H1 (cell line): Measurements from ENCODE around the gene MYO16. TPM values are rescaled to one million over a fixed set of nuclear protein-coding genes. Genes with fewer than 3 reads are reported as not detected.

Experiments used
- CTCF ChIA-PET: fragments of 300-600 bp; sonication (Branson Sonifier 250); formaldehyde crosslinking; loops from one replicate; lab custom pipeline; 2021; ENCODE audit not compliant: partially characterized antibody; lab: Charles Lee
- POLR2A ChIA-PET: fragments of 300-600 bp; sonication (Branson Sonifier 250); formaldehyde crosslinking; loops from one replicate; lab custom pipeline; 2021; ENCODE audit warnings: inconsistent platforms; ENCODE audit not compliant: partially characterized antibody; lab: Charles Lee
- DNase-seq, 2 experiments: peaks; one replicate each; pipeline versions ENCODE4 v3.0.0 to v3.0.0-alpha.2; 2010 to 2022; ENCODE audit warnings: low spot score in 2 of 2, low read depth in 1 of 2, mixed read lengths in 1 of 2
- FAIRE-seq: peaks from 2 replicates; lab custom pipeline; 2011; peaks lifted over from hg19 to GRCh38; lab: Jason Lieb, UNC
- H2AFZ ChIP-seq: 2 replicates; pipeline ENCODE4 v1.8.1; 2012; ENCODE audit warnings: low read length, inconsistent platforms
- H2AK5ac ChIP-seq: 2 replicates; pipeline ENCODE4 v1.6.1; 2013; ENCODE audit warnings: low read depth, low read length
- H2BK120ac ChIP-seq: replicated peaks from 2 replicates; pipeline ENCODE3; 2013; ENCODE audit warnings: low read depth, low read length, inconsistent platforms
- H2BK12ac ChIP-seq: 2 replicates; pipeline ENCODE4 v1.6.1; 2013; ENCODE audit warnings: low read depth, low read length
- H2BK15ac ChIP-seq: 2 replicates; pipeline ENCODE4 v1.6.1; 2013; ENCODE audit warnings: low read length
- H2BK20ac ChIP-seq: 2 replicates; pipeline ENCODE4 v1.6.1; 2013; ENCODE audit warnings: low read length
- H2BK5ac ChIP-seq: 2 replicates; pipeline ENCODE4 v1.6.1; 2013; ENCODE audit warnings: low read depth, low read length
- H3K14ac ChIP-seq: 2 replicates; pipeline ENCODE4 v1.6.1; 2013; ENCODE audit warnings: inconsistent platforms; ENCODE audit not compliant: insufficient read length
- H3K18ac ChIP-seq: 2 replicates; pipeline ENCODE4 v1.6.1; 2013; ENCODE audit warnings: low read length; ENCODE audit errors: extremely low read depth
- H3K23ac ChIP-seq: 2 replicates; pipeline ENCODE4 v1.6.1; 2013; ENCODE audit warnings: inconsistent platforms; ENCODE audit not compliant: insufficient read length
- H3K23me2 ChIP-seq: 2 replicates; pipeline ENCODE4 v1.6.1; 2013; ENCODE audit warnings: low read depth, low read length
- H3K27ac ChIP-seq: 2 replicates; pipeline ENCODE4 v1.6.1; 2011; ENCODE audit warnings: low read depth, low read length, inconsistent platforms
- H3K27me3 ChIP-seq, 4 experiments: replicated peaks in 1 of 4; 1 replicate in 1 of 4; 2 replicates in 3 of 4; pipeline versions ENCODE4 v1.6.1 to v1.8.1; 2011 to 2013; ENCODE audit warnings: low read length in 3 of 4, mild to moderate bottlenecking in 3 of 4, inconsistent platforms in 2 of 4, mixed read lengths in 2 of 4, moderate library complexity in 1 of 4; ENCODE audit not compliant: control insufficient read depth in 3 of 4, insufficient read depth in 3 of 4; ENCODE audit errors: extremely low read depth in 1 of 4
- H3K36me3 ChIP-seq, 4 experiments: 2 replicates each; pipeline versions ENCODE4 v1.6.1 to v1.8.1; 2011 to 2013; ENCODE audit warnings: mild to moderate bottlenecking in 4 of 4, low read length in 3 of 4, moderate library complexity in 2 of 4, control low read depth in 1 of 4, inconsistent platforms in 1 of 4; ENCODE audit not compliant: insufficient read depth in 4 of 4, control insufficient read depth in 2 of 4
- H3K4ac ChIP-seq: replicated peaks from 2 replicates; pipeline ENCODE3; 2013; ENCODE audit warnings: low read length, low read depth, mixed read lengths, inconsistent platforms; ENCODE audit not compliant: insufficient read length
- H3K4me1 ChIP-seq, 4 experiments: replicated peaks in 1 of 4; 1 replicate in 1 of 4; 2 replicates in 3 of 4; pipeline versions ENCODE4 v1.6.1 to v1.8.1; 2011 to 2013; ENCODE audit warnings: low read length in 3 of 4, inconsistent platforms in 2 of 4, mixed read lengths in 1 of 4; ENCODE audit not compliant: insufficient read depth in 4 of 4, control insufficient read depth in 3 of 4
- H3K4me2 ChIP-seq, 2 experiments: 2 replicates each; pipeline versions ENCODE4 v1.6.1 to v1.8.1; 2011 to 2013; ENCODE audit warnings: low read depth in 2 of 2, low read length in 2 of 2, control low read depth in 1 of 2, inconsistent platforms in 1 of 2, mild to moderate bottlenecking in 1 of 2; ENCODE audit not compliant: insufficient read depth in 1 of 2
- H3K4me3 ChIP-seq, 4 experiments: fragments of 200-600, 300-600 bp in 1 of 4; sonication (generic), shearing (Covaris generic), sonication (Bioruptor Twin) in 1 of 4; 2 replicates each; pipeline versions ENCODE4 v1.5.1 to v1.8.1; 2011 to 2016; ENCODE audit warnings: low read length in 4 of 4, low read depth in 3 of 4, control low read depth in 2 of 4, inconsistent platforms in 2 of 4, mild to moderate bottlenecking in 2 of 4, mixed read lengths in 1 of 4, moderate library complexity in 1 of 4; ENCODE audit not compliant: insufficient read depth in 2 of 4; ENCODE audit errors: extremely low read depth in 1 of 4
- H3K56ac ChIP-seq: replicated peaks from 2 replicates; pipeline ENCODE3; 2013; ENCODE audit warnings: low read depth, mild to moderate bottlenecking, mixed read lengths, low read length, inconsistent platforms; ENCODE audit not compliant: insufficient read length
- H3K79me1 ChIP-seq: 2 replicates; pipeline ENCODE4 v1.6.1; 2013; ENCODE audit warnings: low read depth, low read length, control low read depth
- H3K79me2 ChIP-seq, 2 experiments: 2 replicates each; pipeline versions ENCODE4 v1.6.1 to v1.8.1; 2012 to 2013; ENCODE audit warnings: low read length in 2 of 2, mild to moderate bottlenecking in 2 of 2, inconsistent platforms in 1 of 2; ENCODE audit not compliant: insufficient read depth in 2 of 2, control insufficient read depth in 1 of 2
- H3K9ac ChIP-seq, 4 experiments: replicated peaks in 1 of 4; 1 replicate in 1 of 4; 2 replicates in 3 of 4; pipeline versions ENCODE4 v1.6.1 to v1.8.1; 2011 to 2013; ENCODE audit warnings: low read depth in 3 of 4, low read length in 3 of 4, control low read depth in 2 of 4, mild to moderate bottlenecking in 2 of 4, moderate library complexity in 2 of 4, inconsistent platforms in 1 of 4; ENCODE audit errors: extremely low read depth in 1 of 4
- H3K9me3 ChIP-seq, 2 experiments: 2 replicates each; pipeline versions ENCODE4 v1.6.1 to v1.8.1; 2012 to 2013; ENCODE audit warnings: mild to moderate bottlenecking in 2 of 2, moderate library complexity in 2 of 2, control low read depth in 1 of 2, inconsistent platforms in 1 of 2, low read depth in 1 of 2, low read length in 1 of 2, mixed read lengths in 1 of 2; ENCODE audit not compliant: insufficient read depth in 2 of 2
- H4K20me1 ChIP-seq, 2 experiments: replicated peaks in 1 of 2; 2 replicates each; pipeline versions ENCODE3 to v1.8.1; 2011 to 2013; ENCODE audit warnings: inconsistent platforms in 2 of 2, low read length in 2 of 2, mild to moderate bottlenecking in 1 of 2; ENCODE audit not compliant: insufficient read depth in 2 of 2, control insufficient read depth in 1 of 2
- H4K5ac ChIP-seq: 2 replicates; pipeline ENCODE4 v1.6.1; 2013; ENCODE audit warnings: low read length, low read depth, mixed read lengths, inconsistent platforms; ENCODE audit not compliant: insufficient read length
- H4K8ac ChIP-seq: 2 replicates; pipeline ENCODE4 v1.8.0; 2013; ENCODE audit warnings: mild to moderate bottlenecking, moderate library complexity, low read length, inconsistent platforms; ENCODE audit not compliant: insufficient read depth; ENCODE audit errors: extremely low read depth
- H4K91ac ChIP-seq: replicated peaks from 2 replicates; pipeline ENCODE3; 2013; ENCODE audit warnings: low read length, mixed read lengths, inconsistent platforms; ENCODE audit not compliant: insufficient read length
- JUND ChIP-seq: IDR thresholded peaks from 2 replicates; pipeline ENCODE4 v1.6.1; 2011; ENCODE audit warnings: mild to moderate bottlenecking, improper control_type of control experiment, low read length
- KDM4A ChIP-seq: IDR thresholded peaks from one replicate; pipeline ENCODE4 v1.7.1; 2012; ENCODE audit warnings: low read depth, mild to moderate bottlenecking, moderate library complexity, low read length, inconsistent platforms; ENCODE audit not compliant: severe bottlenecking
- NANOG ChIP-seq: IDR thresholded peaks from 2 replicates; pipeline ENCODE4 v1.6.1; 2011; ENCODE audit warnings: low read length, low read depth, mild to moderate bottlenecking, inconsistent platforms; ENCODE audit not compliant: insufficient read depth, poor library complexity, severe bottlenecking
- PHF8 ChIP-seq: fragments of 200-600 bp; sonication (generic); conservative IDR thresholded peaks from 2 replicates; pipeline ENCODE4 v1.7.1; 2012; ENCODE audit warnings: low read depth, mild to moderate bottlenecking, inconsistent platforms, low read length, moderate library complexity
- RAD21 ChIP-seq, 2 experiments: IDR thresholded peaks in 1 of 2; conservative IDR thresholded peaks in 1 of 2; 2 replicates each; pipeline ENCODE4 v1.6.1; 2011; ENCODE audit warnings: low read depth in 2 of 2, low read length in 2 of 2, improper control_type of control experiment in 1 of 2, inconsistent platforms in 1 of 2, mild to moderate bottlenecking in 1 of 2, moderate library complexity in 1 of 2
- TEAD4 ChIP-seq: IDR thresholded peaks from 2 replicates; pipeline ENCODE4 v1.6.1; 2012; ENCODE audit warnings: low read depth, low read length, inconsistent platforms, mixed read lengths
- WGBS, 2 experiments: shearing (Covaris generic) in 1 of 2; methylation state at CpG; one replicate each; pipeline versions ENCODE4 v1.1.6 to v1.1.7; 2013 to 2015; ENCODE audit warnings: low lambda C conversion rate in 2 of 2, mixed read lengths in 2 of 2, inconsistent platforms in 1 of 2, low coverage in 1 of 2, missing lambda C conversion rate in 1 of 2; ENCODE audit not compliant: insufficient replicate concordance in 2 of 2, insufficient coverage in 1 of 2, insufficient read length in 1 of 2; ENCODE audit errors: extremely low coverage in 1 of 2, missing lambda C conversion rate in 1 of 2; 5-methylcytosine and 5-hydroxymethylcytosine counted together
- polyA plus RNA-seq, 7 experiments: library from polyadenylated mRNA; depleted of rRNA in 3 of 7; stranded (reverse) in 5 of 7; unstranded in 2 of 7; fragments of >200 nt in 5 of 7; fragments of 200-250 nt in 2 of 7; gene quantifications; 1 replicate in 5 of 7; 2 replicates in 1 of 7; 4 replicates in 1 of 7; pipeline versions ENCODE4 v1.2.1 to v1.2.3, GENCODE V29; 2011 to 2013; ENCODE audit warnings: missing spikeins in 2 of 7, mixed read lengths in 2 of 7
- total RNA-seq: library from RNA; stranded (reverse); fragmentation: NEBNext Ultra II Directional; extraction: Animal tissue kit (Norgen Biotek cat#: 25700); gene quantifications from 2 replicates; pipeline ENCODE4 v1.2.1, GENCODE V29; 2021
- TF ChIP-seq, protein P1 (sequence below), 3 experiments: IDR thresholded peaks; 1 replicate in 2 of 3; 2 replicates in 1 of 3; pipeline versions ENCODE4 v1.5.1 to v1.6.1; 2011; ENCODE audit warnings: low read length in 3 of 3, mild to moderate bottlenecking in 3 of 3, inconsistent platforms in 2 of 3, low read depth in 1 of 3, moderate library complexity in 1 of 3; ENCODE audit not compliant: insufficient read depth in 1 of 3; ENCODE audit errors: control extremely low read depth in 1 of 3

Gene MYO16
- total and polyA plus RNA-seq, 2 of the 8 experiments (the other 6 are each of a cell fraction or from before 2014, with no cell fraction given) = 0.02 to 0.22 TPM

GRCh38 chr13:108961542-108962125, 332.2 kb downstream of the MYO16 start:
- Histone ChIP-seq H4K5ac (no peak overlapping the region), H3K4me3 (no peak overlapping the region), H3K36me3 (no peaks in the 10 kb centered on the region), H3K4me2 (no peak overlapping the region), H3K79me2 (no peaks in the 10 kb centered on the region), H3K23me2 (no peaks in the 10 kb centered on the region), H3K56ac (no peak overlapping the region), H3K4ac (no peak overlapping the region), H3K14ac (no peak overlapping the region), H3K27ac (no peak overlapping the region), H3K18ac (no peak overlapping the region), H3K9me3 (no peaks in the 10 kb centered on the region), H2BK120ac (no peak overlapping the region), H3K79me1 (no peaks in the 10 kb centered on the region), H3K4me1 (no peaks in the 10 kb centered on the region), H4K91ac (no peak overlapping the region), H2AK5ac (no peak overlapping the region), H2BK12ac (no peak overlapping the region), H3K9ac (no peak overlapping the region), H3K23ac (no peak overlapping the region), H2BK15ac (no peak overlapping the region), H4K8ac (no peak overlapping the region), H3K27me3 (no peaks in the 10 kb centered on the region), H2BK5ac (no peak overlapping the region), H4K20me1 (no peaks in the 10 kb centered on the region), H2BK20ac (no peak overlapping the region), H2AFZ (no peak overlapping the region)
- DNase-seq (no peak), FAIRE-seq (peak; percentile 95)
- CTCF ChIA-PET = interaction anchor here (0.6 to 2.2 kb wide), 35 partner anchors 8 to 1149 kb away, joined by 3 to 14 read pairs (median 3); no protein-coding TSS in a partner anchor
- TF ChIP-seq, protein P1, sequence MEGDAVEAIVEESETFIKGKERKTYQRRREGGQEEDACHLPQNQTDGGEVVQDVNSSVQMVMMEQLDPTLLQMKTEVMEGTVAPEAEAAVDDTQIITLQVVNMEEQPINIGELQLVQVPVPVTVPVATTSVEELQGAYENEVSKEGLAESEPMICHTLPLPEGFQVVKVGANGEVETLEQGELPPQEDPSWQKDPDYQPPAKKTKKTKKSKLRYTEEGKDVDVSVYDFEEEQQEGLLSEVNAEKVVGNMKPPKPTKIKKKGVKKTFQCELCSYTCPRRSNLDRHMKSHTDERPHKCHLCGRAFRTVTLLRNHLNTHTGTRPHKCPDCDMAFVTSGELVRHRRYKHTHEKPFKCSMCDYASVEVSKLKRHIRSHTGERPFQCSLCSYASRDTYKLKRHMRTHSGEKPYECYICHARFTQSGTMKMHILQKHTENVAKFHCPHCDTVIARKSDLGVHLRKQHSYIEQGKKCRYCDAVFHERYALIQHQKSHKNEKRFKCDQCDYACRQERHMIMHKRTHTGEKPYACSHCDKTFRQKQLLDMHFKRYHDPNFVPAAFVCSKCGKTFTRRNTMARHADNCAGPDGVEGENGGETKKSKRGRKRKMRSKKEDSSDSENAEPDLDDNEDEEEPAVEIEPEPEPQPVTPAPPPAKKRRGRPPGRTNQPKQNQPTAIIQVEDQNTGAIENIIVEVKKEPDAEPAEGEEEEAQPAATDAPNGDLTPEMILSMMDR (IDR thresholded peaks at IDR 0.05; ENCODE audit: control extremely low read depth in 1 of 3, insufficient read depth in 1 of 3, low read depth in 1 of 3, low read length in 3 of 3) = peak in 2 of 3 experiments; percentile 64 to 80; a peak in 2 of 4 replicates
- TF ChIP-seq NANOG (no peak), RAD21 (IDR thresholded peaks at IDR 0.05 in 1 of 2, conservative IDR thresholded peaks at IDR 0.05 in 1 of 2; ENCODE audit: low read depth in 2 of 2, low read length in 2 of 2) (peak; percentile 94 to 96), PHF8 (no peak), TEAD4 (no peak), KDM4A (no peak), JUND (no peak)
- whole genome bisulfite sequencing, 2 experiments = 49% methylated on average over 7 of the region's 7 CpGs; no CpG with 5 or more reads in 1 of the 2 experiments
- POLR2A ChIA-PET = interaction anchor here (0.7 kb wide), 1 partner anchor 47 kb away, joined by 3 read pairs; no protein-coding TSS in a partner anchor
